Endodermal cell (in vitro differentiated cells): ENCODE measurements around the gene RAB3IP. TPM values are rescaled to one million over a fixed set of nuclear protein-coding genes. Genes with fewer than 3 reads are reported as not detected.

Source experiments
- DNase-seq: peaks from one replicate; pipeline ENCODE4 v3.0.0-alpha.2; 2017
- H3K27ac ChIP-seq: 2 replicates; pipeline ENCODE4 v1.5.1; 2013; ENCODE audit warnings: mild to moderate bottlenecking, low read depth, low read length, moderate library complexity
- H3K27me3 ChIP-seq: 2 replicates; pipeline ENCODE4 v1.6.1; 2013; ENCODE audit warnings: mild to moderate bottlenecking, low read length, moderate library complexity; ENCODE audit not compliant: insufficient read depth, control insufficient read depth, poor library complexity, severe bottlenecking
- H3K36me3 ChIP-seq: 2 replicates; pipeline ENCODE4 v1.7.0; 2013; ENCODE audit warnings: mild to moderate bottlenecking, low read length, moderate library complexity; ENCODE audit not compliant: control insufficient read depth, insufficient read depth
- H3K4me1 ChIP-seq: one replicate; pipeline ENCODE4 v1.7.0; 2013; ENCODE audit warnings: low read length; ENCODE audit not compliant: control insufficient read depth, insufficient read depth
- H3K4me3 ChIP-seq: 2 replicates; pipeline ENCODE4 v1.5.1; 2013; ENCODE audit warnings: mild to moderate bottlenecking, low read length, moderate library complexity
- H3K9ac ChIP-seq: 2 replicates; pipeline ENCODE4 v1.6.1; 2013; ENCODE audit warnings: mild to moderate bottlenecking, low read length, moderate library complexity; ENCODE audit not compliant: poor library complexity, severe bottlenecking; ENCODE audit errors: extremely low read depth
- H3K9me3 ChIP-seq: 2 replicates; pipeline ENCODE4 v1.6.1; 2013; ENCODE audit warnings: mild to moderate bottlenecking, low read length, moderate library complexity; ENCODE audit not compliant: control insufficient read depth
- H3K27ac Mint-ChIP-seq: 2 replicates; pipeline ENCODE4 v1.8.0; 2020; ENCODE audit warnings: mixed read lengths
- H3K27me3 Mint-ChIP-seq: 2 replicates; pipeline ENCODE4 v1.8.0; 2021; ENCODE audit warnings: mild to moderate bottlenecking, mixed read lengths; ENCODE audit not compliant: insufficient read depth
- H3K36me3 Mint-ChIP-seq: 2 replicates; pipeline ENCODE4 v1.8.0; 2020; ENCODE audit warnings: low read depth, mixed read lengths
- H3K4me1 Mint-ChIP-seq: 2 replicates; pipeline ENCODE4 v1.8.0; 2020; ENCODE audit warnings: mixed read lengths
- H3K4me3 Mint-ChIP-seq: 2 replicates; pipeline ENCODE4 v1.8.0; 2020; ENCODE audit warnings: mild to moderate bottlenecking, moderate library complexity, mixed read lengths
- H3K9me3 Mint-ChIP-seq: 2 replicates; pipeline ENCODE4 v1.8.0; 2020; ENCODE audit warnings: mild to moderate bottlenecking, mixed read lengths
- CTCF ChIP-seq: fragments of 200-600 bp; sonication (generic); conservative IDR thresholded peaks from 2 replicates; pipeline ENCODE4 v1.5.0; 2021; ENCODE audit warnings: antibody characterized with exemption, mild to moderate bottlenecking
- WGBS, 2 experiments: methylation state at CpG; one replicate each; pipeline versions ENCODE4 v1.1.5 to v1.1.7; 2013; ENCODE audit warnings: missing lambda C conversion rate in 2 of 2, mixed read lengths in 1 of 2; ENCODE audit not compliant: insufficient coverage in 1 of 2, insufficient read length in 1 of 2; 5-methylcytosine and 5-hydroxymethylcytosine counted together
- total RNA-seq, 2 donors: library from RNA; stranded (reverse); fragmentation: NEBNext Ultra II Directional in 1 of 2; extraction: Animal tissue kit (Norgen Biotek cat#: 25700) in 1 of 2; gene quantifications; 2 replicates in 1 of 2; 3 replicates in 1 of 2; pipeline ENCODE4 v1.2.1, GENCODE V29; 2021

RAB3IP gene
- total RNA-seq, 2 donors from 2014 or later, result 48.3 to 52.8 TPM

GRCh38 chr12:69824966-69825560 lies 86.4 kb downstream of the RAB3IP start, which contains the start of gene MYRFL:
TSS of gene MYRFL (plus strand) at chr12:69825227. CDS start at chr12:69825518, 291 bp downstream.
- H3K27me3 Mint-ChIP-seq, result peaks cover 5% of the 10 kb centered on the region
- no peak for DNase-seq
- Histone ChIP-seq H3K9ac (no peak within 1 kb of the TSS), H3K9me3 (no peaks in the 10 kb centered on the region), H3K27me3 (no peaks in the 10 kb centered on the region), H3K36me3 (no peaks in the 10 kb centered on the region), H3K4me3 (no peak within 1 kb of the TSS), H3K27ac (no peak within 1 kb of the TSS), H3K4me1 (no peaks in the 10 kb centered on the region)
- no peak for TF ChIP-seq CTCF
- no peaks in the 10 kb centered on the region for H3K36me3 Mint-ChIP-seq
- no peak within 1 kb of the TSS for H3K4me3 Mint-ChIP-seq
- no peak within 1 kb of the TSS for H3K27ac Mint-ChIP-seq
- H3K4me1 Mint-ChIP-seq, result peaks cover 14% of the 10 kb centered on the region
- 88 to 93% methylated on average over 4 to 5 of the region's 5 CpGs for WGBS, 2 experiments
- H3K9me3 Mint-ChIP-seq, result no peaks in the 10 kb centered on the region

GRCh38 chr12:69828897-69829296 lies 90.2 kb downstream of the RAB3IP start:
- DNase-seq, result no peak
- Mint-ChIP-seq H3K4me1 (no peaks in the 10 kb centered on the region), H3K4me3 (no peak overlapping the region), H3K27ac (no peak overlapping the region), H3K36me3 (no peaks in the 10 kb centered on the region), H3K27me3 (peaks cover 5% of the 10 kb centered on the region), H3K9me3 (no peaks in the 10 kb centered on the region)
- H3K9me3 ChIP-seq, result no peaks in the 10 kb centered on the region
- no peaks in the 10 kb centered on the region for H3K27me3 ChIP-seq
- no peak overlapping the region for H3K9ac ChIP-seq
- no peak overlapping the region for H3K4me3 ChIP-seq
- 88 to 100% methylated on average over 2 to 5 of the region's 5 CpGs for WGBS, 2 experiments
- H3K4me1 ChIP-seq, result no peaks in the 10 kb centered on the region
- H3K27ac ChIP-seq, result no peak overlapping the region
- H3K36me3 ChIP-seq, result no peaks in the 10 kb centered on the region
- TF ChIP-seq CTCF, result no peak

GRCh38 chr12:69833696-69834095 lies 95.0 kb downstream of the RAB3IP start:
- no peak overlapping the region for H3K27ac ChIP-seq
- WGBS, 2 experiments, result no CpG with 5 or more reads among the region's 2 CpGs
- H3K36me3 ChIP-seq, result no peaks in the 10 kb centered on the region
- H3K27me3 Mint-ChIP-seq, result peaks cover 5% of the 10 kb centered on the region
- no peak for TF ChIP-seq CTCF
- H3K9me3 Mint-ChIP-seq, result no peaks in the 10 kb centered on the region
- DNase-seq, result no peak
- no peak overlapping the region for H3K4me3 ChIP-seq
- H3K9me3 ChIP-seq, result no peaks in the 10 kb centered on the region
- H3K4me1 Mint-ChIP-seq, result peaks cover 12% of the 10 kb centered on the region
- H3K4me3 Mint-ChIP-seq, result no peak overlapping the region
- H3K27me3 ChIP-seq, result no peaks in the 10 kb centered on the region
- no peak overlapping the region for H3K9ac ChIP-seq
- peaks cover 2% of the 10 kb centered on the region for H3K4me1 ChIP-seq
- H3K27ac Mint-ChIP-seq, result no peak overlapping the region
- no peaks in the 10 kb centered on the region for H3K36me3 Mint-ChIP-seq
